Skeletal muscle tissue (tissue), 4 donors: ENCODE measurements around the gene ITGB1. TPM values are rescaled to one million over a fixed set of nuclear protein-coding genes. Genes with fewer than 3 reads are reported as not detected.
"Not testable (repeated sequence)": the region's sequence is repeated elsewhere in the genome, so short reads cannot be mapped to it uniquely, and the experiment has no call there.

Experiments
- H3K27ac ChIP-seq: one replicate; pipeline ENCODE4 v1.7.0; 2013; ENCODE audit warnings: mild to moderate bottlenecking, low read depth, low read length, inconsistent platforms
- H3K27me3 ChIP-seq, 3 donors: one replicate each; pipeline ENCODE4 v1.7.0; 2013; ENCODE audit warnings: low read length in 3 of 3; ENCODE audit not compliant: control insufficient read depth in 3 of 3, insufficient read depth in 3 of 3
- H3K36me3 ChIP-seq, 3 donors: one replicate each; pipeline ENCODE4 v1.7.0; 2013; ENCODE audit warnings: low read length in 3 of 3; ENCODE audit not compliant: control insufficient read depth in 3 of 3, insufficient read depth in 3 of 3
- H3K4me1 ChIP-seq, 3 donors: one replicate each; pipeline ENCODE4 v1.7.0; 2013; ENCODE audit warnings: low read length in 3 of 3, mild to moderate bottlenecking in 3 of 3; ENCODE audit not compliant: control insufficient read depth in 3 of 3, insufficient read depth in 3 of 3
- H3K4me3 ChIP-seq, 3 donors: one replicate each; pipeline ENCODE4 v1.7.0; 2013; ENCODE audit warnings: low read length in 3 of 3
- H3K9ac ChIP-seq, 3 donors: one replicate each; pipeline ENCODE4 v1.7.0; 2013; ENCODE audit warnings: low read length in 3 of 3, mild to moderate bottlenecking in 3 of 3, moderate library complexity in 2 of 3, low read depth in 1 of 3
- H3K9me3 ChIP-seq, 3 donors: one replicate each; pipeline ENCODE4 v1.7.0; 2013; ENCODE audit warnings: low read length in 3 of 3; ENCODE audit not compliant: control insufficient read depth in 3 of 3
- total RNA-seq: library from RNA; depleted of rRNA; stranded (reverse); fragments of >200 nt; gene quantifications from one replicate; pipeline ENCODE4 v1.2.3, GENCODE V29; 2014
- donor health status: Osteomylitis.

Gene ITGB1
- total RNA-seq, 1 donor from 2014 or later, result 363 TPM

DNA sequence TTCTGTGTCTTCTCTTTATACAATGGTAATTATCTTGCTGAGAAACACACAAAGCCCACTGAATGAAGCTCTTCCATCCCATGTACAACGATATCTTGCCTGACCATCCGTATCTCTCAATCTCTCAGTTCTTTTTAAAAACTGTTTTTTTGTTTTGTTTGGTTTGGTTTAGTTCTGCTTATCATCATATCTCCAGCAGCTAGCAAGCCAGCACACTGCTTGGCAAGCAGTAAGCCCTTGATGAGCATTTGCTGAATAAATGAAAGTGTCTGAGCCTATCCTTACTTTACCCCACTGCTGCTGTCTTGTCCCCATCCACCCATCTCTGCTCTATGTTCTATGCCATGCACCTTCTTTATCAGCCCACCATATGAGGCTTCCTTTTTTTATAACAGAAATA lies 34.2 kb downstream of the ITGB1 start:
- peaks cover 29 to 69% (median 54%) of the 10 kb centered on the region in 3 donors for H3K36me3 ChIP-seq
- H3K4me1 ChIP-seq, result no peaks in the 10 kb centered on the region
- no peaks in the 10 kb centered on the region for H3K27me3 ChIP-seq
- H3K9ac ChIP-seq, result no peak overlapping the region
- no peaks in the 10 kb centered on the region for H3K9me3 ChIP-seq
- H3K27ac ChIP-seq, result no peak overlapping the region
- no peak overlapping the region for H3K4me3 ChIP-seq

DNA sequence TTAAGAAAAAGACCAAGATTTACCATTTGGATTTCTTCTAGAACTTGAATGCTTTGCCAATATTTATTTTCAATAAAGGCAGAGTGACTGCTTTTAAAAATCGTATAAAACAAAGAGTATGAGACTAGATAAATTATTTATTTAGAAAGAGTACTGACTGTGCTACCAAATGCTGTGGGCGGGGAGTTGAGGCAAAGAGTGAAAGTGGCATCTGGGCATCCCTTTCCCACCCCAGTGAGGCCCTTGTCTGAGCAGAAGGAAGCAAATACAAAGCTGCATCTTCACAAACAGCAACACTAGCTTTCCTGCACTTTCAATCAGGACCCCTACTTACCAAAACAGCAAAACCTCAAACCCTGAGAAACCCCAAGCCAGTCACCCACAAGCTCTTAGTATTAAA lies 34.9 kb downstream of the ITGB1 start:
- Histone ChIP-seq H3K9ac (no peak overlapping the region), H3K36me3 (peaks cover 29 to 71% (median 56%) of the 10 kb centered on the region in 3 donors), H3K9me3 (no peaks in the 10 kb centered on the region), H3K4me3 (no peak overlapping the region), H3K27ac (no peak overlapping the region), H3K27me3 (no peaks in the 10 kb centered on the region), H3K4me1 (no peaks in the 10 kb centered on the region)

GRCh38 chr10:32922170-32922569 lies 35.9 kb downstream of the ITGB1 start:
- Histone ChIP-seq H3K27me3 (no peaks in the 10 kb centered on the region), H3K9me3 (no peaks in the 10 kb centered on the region), H3K9ac (no peak overlapping the region), H3K36me3 (peaks cover 29 to 65% (median 51%) of the 10 kb centered on the region in 3 donors), H3K4me3 (no peak overlapping the region), H3K27ac (no peak overlapping the region), H3K4me1 (no peaks in the 10 kb centered on the region)

- peaks cover 15 to 39% (median 26%) of the 10 kb centered on the region in 3 donors for H3K36me3 ChIP-seq
- not testable (repeated sequence) for H3K4me3 ChIP-seq, H3K9ac ChIP-seq
Observed at GRCh38 chr10:32917817-32918216, 40.2 kb downstream of the ITGB1 start.

GRCh38 chr10:32911285-32912016 lies 46.6 kb downstream of the ITGB1 start:
- no peaks in the 10 kb centered on the region for H3K9me3 ChIP-seq
- no peak overlapping the region for H3K27ac ChIP-seq
- H3K9ac ChIP-seq, result no peak overlapping the region
- no peaks in the 10 kb centered on the region for H3K4me1 ChIP-seq
- H3K4me3 ChIP-seq, result no peak overlapping the region
- peaks cover 4 to 38% (median 26%) of the 10 kb centered on the region in 3 donors for H3K36me3 ChIP-seq
- no peaks in the 10 kb centered on the region for H3K27me3 ChIP-seq

More at GRCh38 chr10:32917817-32918216, 40.2 kb downstream of the ITGB1 start:
- not testable (repeated sequence) for H3K9me3 ChIP-seq, H3K27ac ChIP-seq, H3K4me1 ChIP-seq, H3K27me3 ChIP-seq

DNA sequence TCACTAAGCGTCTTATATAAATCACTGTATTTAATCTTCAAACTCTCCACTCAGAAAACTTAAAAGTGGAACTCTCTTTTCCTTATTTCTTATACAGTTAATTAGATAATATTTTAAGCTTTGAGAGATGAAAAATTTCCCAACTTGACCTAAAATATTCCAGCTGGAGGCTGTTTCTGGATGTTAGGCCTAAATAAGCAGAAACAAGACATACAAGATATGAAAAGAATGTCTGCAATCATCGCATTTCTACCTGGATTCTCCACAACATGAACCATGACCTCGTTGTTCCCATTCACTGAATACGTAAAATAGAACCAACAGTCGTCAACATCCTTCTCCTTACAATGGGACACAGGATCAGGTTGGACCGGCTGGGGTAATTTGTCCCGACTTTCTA lies 48.1 kb downstream of the ITGB1 start:
- not testable (repeated sequence) for H3K4me3 ChIP-seq, H3K27me3 ChIP-seq, H3K4me1 ChIP-seq, H3K27ac ChIP-seq, H3K9me3 ChIP-seq, H3K9ac ChIP-seq
- H3K36me3 ChIP-seq, result peaks cover 7 to 45% (median 36%) of the 10 kb centered on the region in 3 donors

DNA sequence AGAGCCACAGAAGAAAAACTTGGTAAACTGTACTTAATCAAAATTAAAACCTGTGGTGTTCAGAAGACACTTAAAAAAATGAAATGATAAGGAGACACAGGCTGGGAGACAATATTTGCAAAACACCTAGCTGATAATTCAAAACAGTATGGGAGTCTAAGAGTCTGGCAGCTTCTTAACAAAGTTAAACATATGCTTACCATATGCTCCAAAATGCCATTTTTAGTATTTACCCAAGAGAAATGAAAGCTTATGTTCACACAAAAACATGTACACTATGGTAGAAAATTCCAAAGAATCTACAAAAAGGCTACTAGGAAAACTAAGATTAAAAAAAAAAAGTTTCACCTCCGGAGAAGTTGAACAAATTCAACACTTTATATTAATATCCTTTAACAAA lies 48.6 kb downstream of the ITGB1 start:
- Histone ChIP-seq H3K27me3 (no peaks in the 10 kb centered on the region), H3K27ac (no peak overlapping the region), H3K9me3 (no peaks in the 10 kb centered on the region), H3K36me3 (peaks cover 7 to 45% (median 36%) of the 10 kb centered on the region in 3 donors), H3K4me1 (no peaks in the 10 kb centered on the region), H3K4me3 (no peak overlapping the region), H3K9ac (no peak overlapping the region)

- Histone ChIP-seq H3K9ac (no peak overlapping the region), H3K4me3 (no peak overlapping the region), H3K9me3 (no peaks in the 10 kb centered on the region), H3K27ac (no peak overlapping the region), H3K27me3 (no peaks in the 10 kb centered on the region), H3K4me1 (no peaks in the 10 kb centered on the region), H3K36me3 (peaks cover 10 to 47% (median 41%) of the 10 kb centered on the region in 3 donors)
Observed at GRCh38 chr10:32906595-32906994, 51.4 kb downstream of the ITGB1 start.

DNA sequence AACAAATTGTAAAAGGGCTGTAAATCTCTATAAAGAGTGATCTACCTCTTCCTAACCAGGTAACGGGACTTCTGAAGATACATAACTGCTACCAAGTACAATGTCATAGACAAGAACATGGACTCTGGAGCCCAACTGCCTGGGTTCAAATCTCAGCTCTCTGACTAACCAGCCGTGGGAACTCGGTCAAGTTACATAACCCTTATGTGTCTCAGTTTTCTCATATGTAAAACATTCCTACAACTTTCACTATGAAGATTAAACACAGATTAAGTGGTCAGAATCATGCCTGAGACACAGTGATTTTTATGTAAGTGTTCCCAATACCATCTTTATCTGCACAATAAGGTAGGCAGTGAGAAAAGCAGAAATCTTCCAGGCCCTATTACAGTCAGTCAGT lies 52.6 kb downstream of the ITGB1 start:
- Histone ChIP-seq H3K36me3 (peaks cover 8 to 42% (median 36%) of the 10 kb centered on the region in 3 donors), H3K27me3 (no peaks in the 10 kb centered on the region), H3K27ac (no peak overlapping the region), H3K4me3 (no peak overlapping the region), H3K9me3 (no peaks in the 10 kb centered on the region), H3K4me1 (no peaks in the 10 kb centered on the region), H3K9ac (no peak overlapping the region)

- Histone ChIP-seq H3K27me3 (no peaks in the 10 kb centered on the region), H3K27ac (no peak overlapping the region), H3K4me3 (no peak overlapping the region), H3K9me3 (no peaks in the 10 kb centered on the region), H3K4me1 (no peaks in the 10 kb centered on the region), H3K9ac (no peak overlapping the region), H3K36me3 (peaks cover 8 to 36% (median 23%) of the 10 kb centered on the region in 3 donors)
Observed at GRCh38 chr10:32901815-32902214, 56.2 kb downstream of the ITGB1 start.
